Heart left ventricle (tissue), 13 donors: ENCODE data around the gene VAC14.

Source experiments
- POLR2A ChIP-seq, 2 donors: fragments of 450-650 bp; IDR thresholded peaks; one replicate each; pipeline ENCODE4 v1.6.1; 2017; ENCODE audit warnings: antibody characterized with exemption in 2 of 2, mild to moderate bottlenecking in 2 of 2, moderate library complexity in 2 of 2
- TF ChIP-seq, protein P1 (sequence below), 12 donors: fragments of 200-600 bp; sonication (generic) in 4 of 12; IDR thresholded peaks; one replicate each; pipeline versions ENCODE4 v1.5.0 to v1.8.0; 2018 to 2022; ENCODE audit warnings: antibody characterized with exemption in 12 of 12, mild to moderate bottlenecking in 5 of 12
- donor health status: ischemic (EF 13 %, LVEDD 7.1; RV severe dilation, severe dysfunction).
- donor health status: DM: no; HTN: yes; CAD: no.
- donor health status: DM: no; HTN: no; CAD: no.
- donor health status: ischemic (EF 25% LVEDD 6.9; RV normal size, moderate dysfunction).
- donor health status: ischemic (EF 25% LVEDD 5.7; RV mildly dilated, moderate dysfunction).
- donor health status: ischemic (EF 35%, LVEDD 5.7; RV mildly dilated, moderate dysfunction).
- donor health status: nonischemic (EF 11% LVEDD 7.7; RV severe dilation, severe dysfunction).
- donor health status: DM: yes; HTN: yes; CAD: no.
- donor health status: PGD.
- donor health status: ischemic (EF 29% LVEDD 5.4; RV normal size, mild dysfunction).
- donor health status: nonischemic (EF 23%, LVEDD 6.1; RV moderate dilation, normal function).

DNA sequence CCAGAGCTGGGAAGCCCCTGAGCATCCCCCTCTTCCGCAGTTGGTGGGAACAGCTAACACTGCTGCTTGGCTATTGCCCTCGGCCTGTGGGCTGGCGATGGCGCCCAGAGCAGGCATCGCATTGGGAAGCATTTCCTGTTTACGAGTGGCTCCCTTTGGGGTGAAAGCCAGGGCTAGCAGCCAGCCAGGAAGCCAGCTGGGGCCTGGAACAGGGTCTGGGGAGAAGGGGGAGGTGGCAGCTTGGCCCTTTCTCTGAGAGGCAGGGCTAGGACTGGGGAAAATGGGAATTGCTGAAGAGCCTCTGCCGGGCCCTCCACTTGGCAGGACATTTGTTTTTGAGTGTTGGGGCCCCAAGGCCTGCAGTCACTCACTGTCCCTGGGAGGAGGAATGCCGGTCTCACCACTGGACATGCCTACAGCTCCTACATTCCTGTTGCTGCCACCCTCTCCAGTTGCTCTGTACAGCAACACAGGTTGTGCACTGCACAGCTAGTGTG, 112.7 kb downstream of the VAC14 start:
- TF ChIP-seq, protein P1, sequence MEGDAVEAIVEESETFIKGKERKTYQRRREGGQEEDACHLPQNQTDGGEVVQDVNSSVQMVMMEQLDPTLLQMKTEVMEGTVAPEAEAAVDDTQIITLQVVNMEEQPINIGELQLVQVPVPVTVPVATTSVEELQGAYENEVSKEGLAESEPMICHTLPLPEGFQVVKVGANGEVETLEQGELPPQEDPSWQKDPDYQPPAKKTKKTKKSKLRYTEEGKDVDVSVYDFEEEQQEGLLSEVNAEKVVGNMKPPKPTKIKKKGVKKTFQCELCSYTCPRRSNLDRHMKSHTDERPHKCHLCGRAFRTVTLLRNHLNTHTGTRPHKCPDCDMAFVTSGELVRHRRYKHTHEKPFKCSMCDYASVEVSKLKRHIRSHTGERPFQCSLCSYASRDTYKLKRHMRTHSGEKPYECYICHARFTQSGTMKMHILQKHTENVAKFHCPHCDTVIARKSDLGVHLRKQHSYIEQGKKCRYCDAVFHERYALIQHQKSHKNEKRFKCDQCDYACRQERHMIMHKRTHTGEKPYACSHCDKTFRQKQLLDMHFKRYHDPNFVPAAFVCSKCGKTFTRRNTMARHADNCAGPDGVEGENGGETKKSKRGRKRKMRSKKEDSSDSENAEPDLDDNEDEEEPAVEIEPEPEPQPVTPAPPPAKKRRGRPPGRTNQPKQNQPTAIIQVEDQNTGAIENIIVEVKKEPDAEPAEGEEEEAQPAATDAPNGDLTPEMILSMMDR (IDR thresholded peaks at IDR 0.05), result no peak
- no peak for TF ChIP-seq POLR2A (IDR thresholded peaks at IDR 0.05)
